Large intestine (tissue), 3 donors: ENCODE measurements around the gene CPNE1. TPM values are rescaled to one million over a fixed set of nuclear protein-coding genes. Genes with fewer than 3 reads are reported as not detected.
A peak's percentile ranks its signal among the peaks of the same experiment; 100 is the strongest.

Source experiments
- DNase-seq, 2 donors: peaks; one replicate each; pipeline versions ENCODE4 v3.0.0 to v3.0.0-alpha.2; 2013
- H3K27ac ChIP-seq: one replicate; pipeline ENCODE4 v1.5.1; 2013; ENCODE audit warnings: low read length
- H3K27me3 ChIP-seq: 2 replicates; pipeline ENCODE4 v1.6.1; 2013; ENCODE audit warnings: low read length; ENCODE audit not compliant: control insufficient read depth, insufficient read depth
- H3K36me3 ChIP-seq: 2 replicates; pipeline ENCODE4 v1.6.1; 2013; ENCODE audit warnings: low read length; ENCODE audit not compliant: control insufficient read depth, insufficient read depth
- H3K4me1 ChIP-seq: one replicate; pipeline ENCODE4 v1.6.1; 2013; ENCODE audit warnings: low read length; ENCODE audit not compliant: control insufficient read depth, insufficient read depth
- H3K4me3 ChIP-seq: one replicate; pipeline ENCODE4 v1.5.1; 2013; ENCODE audit warnings: low read length
- H3K9me3 ChIP-seq: one replicate; pipeline ENCODE4 v1.6.1; 2013; ENCODE audit warnings: mild to moderate bottlenecking, low read depth, low read length, moderate library complexity; ENCODE audit not compliant: control insufficient read depth
- WGBS: methylation state at CpG from one replicate; pipeline ENCODE4 v1.1.5; 2013; ENCODE audit warnings: low lambda C conversion rate; ENCODE audit not compliant: insufficient coverage; 5-methylcytosine and 5-hydroxymethylcytosine counted together
- polyA plus RNA-seq: library from polyadenylated mRNA; unstranded; fragments of 120-200 nt; gene quantifications from one replicate; pipeline ENCODE4 v1.2.1, GENCODE V29; 2013

Gene CPNE1
- polyA plus RNA-seq, 1 donor: 150 TPM

DNA sequence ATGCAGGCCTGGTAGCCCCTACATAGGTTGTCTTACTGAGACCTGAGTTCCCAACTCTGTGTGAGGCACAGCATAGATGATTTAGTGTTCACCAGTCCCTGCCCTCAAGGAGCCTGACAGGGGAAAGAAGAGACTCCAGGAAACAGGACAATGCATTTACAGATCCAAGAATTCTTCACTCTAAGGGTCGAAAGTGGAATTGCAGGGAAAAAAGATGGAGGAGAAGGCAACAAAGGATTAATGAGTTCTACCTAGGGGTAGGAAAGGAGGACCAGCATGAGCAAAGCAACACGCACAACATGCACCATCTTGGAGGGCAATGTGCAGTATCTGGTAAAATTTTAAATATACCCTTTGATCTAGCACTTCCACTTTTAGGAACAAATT lies 43.1 kb downstream of the CPNE1 start:
- Histone ChIP-seq H3K27me3 (peaks cover 20% of the 10 kb centered on the region), H3K9me3 (peaks cover 3% of the 10 kb centered on the region), H3K27ac (no peak overlapping the region), H3K4me1 (peaks cover 19% of the 10 kb centered on the region), H3K4me3 (no peak overlapping the region), H3K36me3 (peaks cover 14% of the 10 kb centered on the region)
- DNase-seq: no peak
- 100% methylated on average over 1 of the region's 2 CpGs for WGBS

DNA sequence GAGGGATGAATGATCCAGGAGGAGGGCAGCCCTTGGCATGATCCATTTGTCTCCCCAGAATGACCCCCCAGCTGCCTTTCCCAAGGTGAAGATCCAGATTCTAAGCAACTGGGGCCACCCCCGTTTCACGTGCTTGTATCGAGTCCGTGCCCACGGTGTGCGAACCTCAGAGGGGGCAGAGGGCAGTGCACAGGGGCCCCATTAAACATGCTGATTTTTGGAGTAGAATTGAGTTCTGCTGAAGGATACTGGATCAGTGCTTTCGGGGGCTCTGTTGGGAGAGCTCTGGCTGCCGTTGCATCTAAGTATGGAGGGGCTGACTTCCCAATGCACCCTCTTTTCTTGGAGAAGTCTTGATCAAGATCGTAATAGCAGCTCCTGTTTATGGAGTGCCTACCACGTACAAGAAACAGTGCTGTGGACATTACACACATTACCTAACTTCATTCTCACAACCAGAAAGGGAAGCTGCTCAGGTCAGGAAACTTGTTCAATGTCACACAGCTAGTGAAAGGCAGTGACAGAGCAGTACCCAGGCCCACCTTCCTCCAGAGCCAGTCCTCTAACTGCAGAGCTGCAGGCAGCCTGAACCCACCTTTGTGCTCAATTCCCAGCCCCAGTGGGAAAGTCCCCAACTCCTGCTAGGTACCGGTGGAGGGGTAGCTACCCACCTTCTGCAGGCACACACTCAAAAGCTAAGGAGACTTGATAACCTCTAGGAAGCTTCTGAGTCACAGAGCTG lies 43.7 kb downstream of the CPNE1 start:
- Histone ChIP-seq H3K36me3 (peaks cover 8% of the 10 kb centered on the region), H3K4me3 (no peak overlapping the region), H3K4me1 (peaks cover 19% of the 10 kb centered on the region), H3K9me3 (peaks cover 4% of the 10 kb centered on the region), H3K27ac (no peak overlapping the region), H3K27me3 (peaks cover 20% of the 10 kb centered on the region)
- DNase-seq: no peak
- no CpG with 5 or more reads among the region's 11 CpGs for WGBS

DNA sequence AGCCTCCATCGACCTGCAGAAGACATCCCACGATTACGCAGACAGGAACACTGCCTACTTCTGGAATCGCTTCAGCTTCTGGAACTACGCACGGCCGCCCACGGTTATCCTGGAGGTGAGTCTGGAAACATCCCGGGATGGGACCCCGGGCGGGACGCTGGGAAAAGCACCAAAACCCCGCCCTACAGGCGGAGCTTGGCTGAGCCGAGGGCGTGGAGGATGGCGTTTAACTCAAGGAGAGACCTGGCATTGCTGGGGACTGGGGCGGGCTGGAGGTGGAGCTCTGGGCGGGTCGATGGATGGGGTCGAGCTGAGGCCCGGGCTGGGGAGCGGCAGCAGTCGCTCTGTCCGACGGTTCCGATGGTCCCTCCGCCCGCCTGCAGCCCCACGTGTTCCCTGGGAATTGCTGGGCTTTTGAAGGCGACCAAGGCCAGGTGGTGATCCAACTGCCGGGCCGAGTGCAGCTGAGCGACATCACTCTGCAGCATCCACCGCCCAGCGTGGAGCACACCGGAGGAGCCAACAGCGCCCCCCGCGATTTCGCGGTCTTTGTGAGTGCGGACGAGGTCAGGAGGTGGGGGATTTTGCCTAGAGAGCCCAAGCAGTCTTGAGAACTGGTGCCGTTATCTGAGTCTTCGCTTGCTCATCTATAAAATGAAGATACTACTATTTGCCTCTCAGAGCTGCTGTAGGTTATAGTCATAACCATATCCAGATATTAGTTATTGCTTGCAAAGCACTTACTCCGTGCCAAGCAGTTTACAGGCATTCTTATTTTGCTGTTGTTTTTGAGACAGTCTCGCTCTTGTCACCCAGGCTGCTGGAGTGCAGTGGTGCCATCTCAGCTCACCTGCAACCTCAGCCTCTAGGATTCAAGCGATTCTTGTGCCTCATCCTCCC lies 45.3 kb downstream of the CPNE1 start:
- Histone ChIP-seq H3K4me3 (peak overlapping the region; percentile 27), H3K36me3 (no peaks in the 10 kb centered on the region), H3K27me3 (peaks cover 20% of the 10 kb centered on the region), H3K27ac (no peak overlapping the region), H3K4me1 (peaks cover 23% of the 10 kb centered on the region), H3K9me3 (peaks cover 6% of the 10 kb centered on the region)
- 0% methylated on average over 2 of the region's 49 CpGs for WGBS
- peak; percentile 61 to 81 for DNase-seq

- DNase-seq: no peak
- no CpG with 5 or more reads among the region's 35 CpGs for WGBS
- no peak overlapping the region for H3K27ac ChIP-seq
- peak overlapping the region; percentile 19 for H3K4me3 ChIP-seq
- peaks cover 6% of the 10 kb centered on the region for H3K9me3 ChIP-seq
- H3K27me3 ChIP-seq: peaks cover 24% of the 10 kb centered on the region
- H3K4me1 ChIP-seq: peaks cover 23% of the 10 kb centered on the region
- no peaks in the 10 kb centered on the region for H3K36me3 ChIP-seq
Measured at GRCh38 chr20:35618263-35619131, 46.2 kb downstream of the CPNE1 start.

DNA sequence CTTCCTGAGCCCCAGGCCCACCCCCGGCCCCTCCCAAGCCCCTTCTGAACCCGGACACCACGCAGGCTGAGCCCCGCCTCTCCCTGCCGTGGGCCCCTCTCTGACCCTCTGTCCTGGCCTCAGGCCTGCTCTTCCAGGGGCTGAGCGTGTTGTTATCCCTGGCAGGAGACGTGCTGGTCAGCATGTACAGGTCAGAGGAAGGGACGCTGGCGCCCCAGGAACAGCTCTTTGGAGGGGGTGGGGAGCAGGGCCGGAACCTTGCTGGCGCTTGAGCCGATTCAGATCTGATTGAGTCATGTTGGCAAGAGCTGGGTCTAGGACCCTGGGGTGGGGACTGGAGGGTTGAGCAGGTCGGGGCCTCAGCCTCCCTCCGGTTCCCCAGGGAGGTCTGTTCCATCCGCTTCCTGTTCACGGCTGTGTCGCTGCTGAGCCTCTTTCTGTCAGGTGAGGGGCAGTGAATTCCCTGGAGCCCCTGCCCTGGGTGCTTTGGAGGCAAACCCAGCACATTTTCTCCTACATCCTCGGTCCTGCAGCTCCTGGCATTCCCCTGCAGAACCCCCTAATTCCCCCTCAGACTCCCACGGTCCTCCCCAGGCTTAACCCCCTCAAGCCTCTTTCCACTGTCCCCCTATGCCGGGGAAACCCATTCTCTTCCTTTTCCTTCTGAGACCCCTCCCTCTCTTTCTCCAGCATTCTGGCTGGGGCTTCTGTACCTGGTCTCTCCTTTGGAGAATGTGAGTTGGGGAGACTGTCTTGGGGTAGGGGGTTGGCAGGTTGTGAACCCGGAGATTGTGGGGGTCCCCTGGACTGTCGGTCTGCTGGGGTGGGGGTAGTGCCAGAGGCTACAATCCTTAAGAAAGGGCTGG lies 47.1 kb downstream of the CPNE1 start:
- peaks cover 23% of the 10 kb centered on the region for H3K4me1 ChIP-seq
- no peak overlapping the region for H3K27ac ChIP-seq
- WGBS: 35% methylated on average over 2 of the region's 22 CpGs
- peak in 1 of 2 donors; percentile 50 for DNase-seq
- H3K9me3 ChIP-seq: peaks cover 6% of the 10 kb centered on the region
- peaks cover 24% of the 10 kb centered on the region for H3K27me3 ChIP-seq
- H3K36me3 ChIP-seq: no peaks in the 10 kb centered on the region
- H3K4me3 ChIP-seq: peak overlapping the region; percentile 29

GRCh38 chr20:35616465-35617396 lies 48.0 kb downstream of the CPNE1 start:
- Histone ChIP-seq H3K36me3 (no peaks in the 10 kb centered on the region), H3K4me3 (peak overlapping the region; percentile 29), H3K27ac (no peak overlapping the region), H3K27me3 (peaks cover 24% of the 10 kb centered on the region), H3K9me3 (peaks cover 6% of the 10 kb centered on the region), H3K4me1 (peaks cover 23% of the 10 kb centered on the region)
- peak; percentile 69 to 80 for DNase-seq
- WGBS: no CpG with 5 or more reads among the region's 57 CpGs

- Histone ChIP-seq H3K27me3 (peaks cover 24% of the 10 kb centered on the region), H3K4me1 (peaks cover 23% of the 10 kb centered on the region), H3K27ac (peak within 1 kb of the TSS; percentile 78), H3K4me3 (peak within 1 kb of the TSS; percentile 54), H3K36me3 (no peaks in the 10 kb centered on the region), H3K9me3 (peaks cover 6% of the 10 kb centered on the region)
- WGBS: no CpG with 5 or more reads among the region's 68 CpGs
- peak; percentile 96 to 98 for DNase-seq
Measured at GRCh38 chr20:35615667-35616464, 48.8 kb downstream of the CPNE1 start, which contains the start of gene SPAG4. TSS of gene SPAG4 (plus strand) at chr20:35615829. CDS start at chr20:35616004, 175 bp downstream.

- no peak overlapping the region for H3K4me3 ChIP-seq
- H3K9me3 ChIP-seq: peaks cover 3% of the 10 kb centered on the region
- peaks cover 4% of the 10 kb centered on the region for H3K4me1 ChIP-seq
- H3K36me3 ChIP-seq: no peaks in the 10 kb centered on the region
- H3K27me3 ChIP-seq: peaks cover 4% of the 10 kb centered on the region
- no peak overlapping the region for H3K27ac ChIP-seq
- WGBS: no CpG with 5 or more reads among the region's 2 CpGs
- DNase-seq: no peak
Measured at GRCh38 chr20:35611482-35611881, 53.2 kb downstream of the CPNE1 start.
